ENCODE measurements around the gene LEFTY1. TPM values are rescaled to one million over a fixed set of nuclear protein-coding genes. Genes with fewer than 3 reads are reported as not detected.

LEFTY1 gene
- total and polyA plus RNA-seq, 9 of the 15 experiments (the other 6 are each of a cell fraction or from before 2014, with no cell fraction given): 0.07 to 0.24 (median 0.17) TPM; not detected in 5

- peak; percentile 52 for TF ChIP-seq REST (IDR thresholded peaks at IDR 0.05; ENCODE audit: borderline replicate concordance)
- TF ChIP-seq REST (CRISPR knock-in tag; IDR thresholded peaks at IDR 0.05; ENCODE audit: low read depth): peak; percentile 82; the same call in 1 of the 2 replicates
- TF ChIP-seq KLF1 (tag; IDR thresholded peaks at IDR 0.05): peak; percentile 84
- peak; percentile 100 for TF ChIP-seq KLF16 (IDR thresholded peaks at IDR 0.05)
- TF ChIP-seq SIRT6 (IDR thresholded peaks at IDR 0.05; ENCODE audit: low read depth, low read length): no peak
- no peak for TF ChIP-seq PHTF2 (CRISPR knock-in tag; IDR thresholded peaks at IDR 0.05)
- TF ChIP-seq MCM3 (IDR thresholded peaks at IDR 0.05): no peak; the same call in 1 of the 2 replicates
- TF ChIP-seq SMARCC2 (IDR thresholded peaks at IDR 0.05; ENCODE audit: low read depth): peak; percentile 97
- TF ChIP-seq MBD1 (CRISPR knock-in tag; IDR thresholded peaks at IDR 0.05): 0 out of 2 replicates have a peak, but pooled peaks have one; percentile 70
- TF ChIP-seq NR2C1 (IDR thresholded peaks at IDR 0.05): peak; percentile 48; the same call in 1 of the 2 replicates
- peak; percentile 82 for TF ChIP-seq NR2C1 (tag; IDR thresholded peaks at IDR 0.05)
- TF ChIP-seq TRIM25 (IDR thresholded peaks at IDR 0.05; ENCODE audit: borderline replicate concordance): peak; percentile 88; the same call in 1 of the 2 replicates
- TF ChIP-seq ZNF197 (CRISPR knock-in tag; IDR thresholded peaks at IDR 0.05; ENCODE audit: low read depth): peak; percentile 97; the same call in 1 of the 2 replicates
- peak; percentile 33 for TF ChIP-seq TEAD2 (tag; IDR thresholded peaks at IDR 0.05)
- 0 out of 2 replicates have a peak, but pooled peaks have one; percentile 33 for TF ChIP-seq EGR1 (conservative IDR thresholded peaks at IDR 0.05)
- no peak for TF ChIP-seq HDAC6 (IDR thresholded peaks at IDR 0.05; ENCODE audit: low read depth, low read length)
- peak; percentile 75 for TF ChIP-seq ELF1 (tag; IDR thresholded peaks at IDR 0.05)
These were observed 39.5 kb upstream of the LEFTY1 start (continued) for GRCh38 chr1:225928186-225929175.

All from K562 (cell line).